HepG2 (cell line): ENCODE data around the gene MINDY1. TPM values are rescaled to one million over a fixed set of nuclear protein-coding genes. Genes with fewer than 3 reads are reported as not detected.

Source experiments
- ATAC-seq: fragments of 200-7000 bp; cut with Tn5 transposase; 3 replicates; pipeline ENCODE4 v1.9.1; 2020; ENCODE audit warnings: mild to moderate bottlenecking, moderate library complexity
- BruUV-seq: library from RNA; stranded (reverse); fragments of 400-500 nt; replicated peaks from 2 replicates; lab custom pipeline; 2021; lab: Mats Ljungman, UMichigan
- CTCF ChIA-PET: fragments of 300-600 bp; formaldehyde crosslinking; extraction: SDS; loops from one replicate; lab custom pipeline; 2021; ENCODE audit warnings: low total read pairs, inconsistent platforms, low intra/inter-chr PET ratio; lab: Yijun Ruan, JAX
- POLR2A ChIA-PET: fragments of 350-600 bp; sonication (Branson Sonifier 250); formaldehyde crosslinking; loops from one replicate; lab custom pipeline; 2020; ENCODE audit warnings: antibody characterized with exemption, inconsistent platforms; lab: Yijun Ruan, JAX
- DNase-seq: peaks from one replicate; pipeline ENCODE4 v3.0.0-alpha.2; 2015; ENCODE audit warnings: low spot score
- FAIRE-seq: peaks from 3 replicates; lab custom pipeline; 2011; peaks lifted over from hg19 to GRCh38; lab: Jason Lieb, UNC
- H2AFZ ChIP-seq: one replicate; pipeline ENCODE4 v1.6.1; 2011; ENCODE audit warnings: low read length, inconsistent platforms
- H3K27ac ChIP-seq: fragments of 300-600 bp; 3 replicates; pipeline ENCODE4 v1.8.0; 2011; ENCODE audit warnings: mixed run types, mild to moderate bottlenecking, mixed read lengths, low read length, inconsistent platforms; ENCODE audit not compliant: insufficient read depth; ENCODE audit errors: extremely low read length
- H3K27me3 ChIP-seq, 2 experiments: fragments of 200-600 bp in 1 of 2; 2 replicates in 1 of 2; 3 replicates in 1 of 2; pipeline versions ENCODE4 v1.6.0 to v1.8.0; 2011; ENCODE audit warnings: low read length in 2 of 2, mild to moderate bottlenecking in 2 of 2, moderate library complexity in 2 of 2, inconsistent platforms in 1 of 2; ENCODE audit not compliant: insufficient read depth in 2 of 2, control insufficient read depth in 1 of 2
- H3K36me3 ChIP-seq, 2 experiments: fragments of 200-600 bp in 1 of 2; replicated peaks in 1 of 2; 2 replicates in 1 of 2; 3 replicates in 1 of 2; pipeline versions ENCODE4 v1.5.1 to v1.8.0; 2011; ENCODE audit warnings: low read length in 2 of 2, inconsistent platforms in 1 of 2; ENCODE audit not compliant: insufficient read depth in 2 of 2, control insufficient read depth in 1 of 2
- H3K4me1 ChIP-seq: 2 replicates; pipeline ENCODE4 v1.5.1; 2012; ENCODE audit warnings: low read length, inconsistent platforms; ENCODE audit not compliant: insufficient read depth
- H3K4me2 ChIP-seq: 2 replicates; pipeline ENCODE4 v1.6.0; 2011; ENCODE audit warnings: low read depth, low read length, inconsistent platforms
- H3K4me3 ChIP-seq, 3 experiments: fragments of 200-600 bp in 1 of 3; sonication (generic), shearing (Covaris generic) in 1 of 3; replicated peaks in 1 of 3; 2 replicates each; pipeline ENCODE4 v1.5.1; 2011 to 2016; ENCODE audit warnings: low read length in 3 of 3, inconsistent platforms in 2 of 3, low read depth in 2 of 3, mild to moderate bottlenecking in 2 of 3, control low read depth in 1 of 3, mixed read lengths in 1 of 3; ENCODE audit not compliant: insufficient read depth in 1 of 3
- H3K79me2 ChIP-seq: one replicate; pipeline ENCODE4 v1.6.1; 2011; ENCODE audit warnings: low read length, inconsistent platforms; ENCODE audit not compliant: insufficient read depth
- H3K9ac ChIP-seq: 2 replicates; pipeline ENCODE4 v1.6.0; 2011; ENCODE audit warnings: mild to moderate bottlenecking, low read depth, low read length, inconsistent platforms; ENCODE audit not compliant: insufficient read depth
- H3K9me3 ChIP-seq: 2 replicates; pipeline ENCODE4 v1.5.1; 2012; ENCODE audit warnings: mild to moderate bottlenecking, low read length
- H4K20me1 ChIP-seq: 2 replicates; pipeline ENCODE4 v1.6.0; 2011; ENCODE audit warnings: inconsistent platforms, mild to moderate bottlenecking, low read length, moderate library complexity; ENCODE audit not compliant: insufficient read depth
- CEBPB ChIP-seq: IDR thresholded peaks from 2 replicates; pipeline ENCODE4 v1.6.1; 2011; ENCODE audit warnings: low read depth, low read length, improper control_type of control experiment, borderline replicate concordance
- CEBPG ChIP-seq: IDR thresholded peaks from 2 replicates; pipeline ENCODE4 v1.6.1; 2016
- SAFB2 ChIP-seq: sonication (generic); formaldehyde crosslinking; IDR thresholded peaks from 2 replicates; pipeline ENCODE4 v1.5.1; 2020; ENCODE audit warnings: missing genetic modification reagents, low read depth, mild to moderate bottlenecking, borderline replicate concordance
- TERF1 ChIP-seq: sonication (generic); formaldehyde crosslinking; IDR thresholded peaks from 2 replicates; pipeline ENCODE4 v1.8.0; 2022; ENCODE audit warnings: mild to moderate bottlenecking, missing genetic modification reagents, moderate library complexity
- ZNF343 ChIP-seq: sonication (generic); formaldehyde crosslinking; IDR thresholded peaks from 2 replicates; pipeline ENCODE4 v1.4.0; 2020; ENCODE audit warnings: mild to moderate bottlenecking, missing genetic modification reagents
- WGBS: methylation state at CpG from one replicate; pipeline ENCODE4 v1.1.6; 2017; ENCODE audit warnings: low lambda C conversion rate; 5-methylcytosine and 5-hydroxymethylcytosine counted together
- in situ Hi-C: cut with HindIII; loops from 2 replicates; pipeline ENCODE4 v1.10.0; 2017; ENCODE audit warnings: low pct_unique_long_range_greater_than_20kb; ENCODE audit not compliant: extremely low pct_ligation_motif_present
- intact Hi-C: fragments of 100-400 bp; cut with micrococcal nuclease; formaldehyde crosslinking; loops from one replicate; pipeline ENCODE4 v1.10.0; 2022; ENCODE audit not compliant: unreplicated experiment
- polyA plus RNA-seq, 8 experiments: library from polyadenylated mRNA; depleted of rRNA in 3 of 8; stranded (reverse) in 7 of 8; unstranded in 1 of 8; fragments of >200 nt; fragmentation: Illumina TruSeq in 4 of 8; extraction: Trizol in 4 of 8; gene quantifications; 2 replicates each; pipeline versions ENCODE4 v1.2.1 to v1.2.3, GENCODE V29; 2011 to 2016; ENCODE audit warnings: low read depth in 4 of 8, missing spikeins in 1 of 8, mixed read lengths in 1 of 8; ENCODE audit not compliant: insufficient read depth in 1 of 8
- total RNA-seq, 5 experiments: library from RNA; depleted of rRNA; stranded (reverse); fragments of >200 nt; fragmentation: Illumina TruSeq; extraction: Trizol; gene quantifications; 2 replicates each; pipeline ENCODE4 v1.2.3, GENCODE V29; 2016; ENCODE audit warnings: low read depth in 1 of 5
- TF ChIP-seq, protein P1 (sequence below), 2 experiments: fragments of 450-650 bp in 1 of 2; sonication (generic) in 1 of 2; formaldehyde crosslinking; IDR thresholded peaks; 2 replicates each; pipeline versions ENCODE4 v1.5.0 to v1.8.0; 2020 to 2022; ENCODE audit warnings: mild to moderate bottlenecking in 1 of 2, missing genetic modification reagents in 1 of 2

Gene MINDY1
- total and polyA plus RNA-seq, 2 of the 13 experiments (the other 11 are each of a cell fraction or from before 2014, with no cell fraction given), result 11.1 to 15.0 TPM

GRCh38 chr1:151054971-151055547 is 48.4 kb upstream of the MINDY1 start:
- no peak for FAIRE-seq
- CTCF ChIA-PET, result no interaction called here
- H3K27ac ChIP-seq, result no peak overlapping the region
- H3K4me1 ChIP-seq, result peaks cover 58% of the 10 kb centered on the region
- 95% methylated on average over 4 of the region's 4 CpGs for WGBS
- H2AFZ ChIP-seq, result no peak overlapping the region
- H3K79me2 ChIP-seq, result peaks cover 19% of the 10 kb centered on the region
- no peak for TF ChIP-seq ZNF343 (CRISPR knock-in tag)
- no peak for TF ChIP-seq SAFB2
- TF ChIP-seq, protein P1, sequence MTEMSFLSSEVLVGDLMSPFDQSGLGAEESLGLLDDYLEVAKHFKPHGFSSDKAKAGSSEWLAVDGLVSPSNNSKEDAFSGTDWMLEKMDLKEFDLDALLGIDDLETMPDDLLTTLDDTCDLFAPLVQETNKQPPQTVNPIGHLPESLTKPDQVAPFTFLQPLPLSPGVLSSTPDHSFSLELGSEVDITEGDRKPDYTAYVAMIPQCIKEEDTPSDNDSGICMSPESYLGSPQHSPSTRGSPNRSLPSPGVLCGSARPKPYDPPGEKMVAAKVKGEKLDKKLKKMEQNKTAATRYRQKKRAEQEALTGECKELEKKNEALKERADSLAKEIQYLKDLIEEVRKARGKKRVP (CRISPR knock-in tag; IDR thresholded peaks at IDR 0.05), result 0 out of 4 replicates have a peak, but pooled peaks of 1 of the 2 experiments have one; percentile 30
- TF ChIP-seq CEBPB, result peak; percentile 42
- peak; percentile 17; the same call in 1 of the 2 replicates for TF ChIP-seq CEBPG (CRISPR knock-in tag)
- TF ChIP-seq TERF1, result no peak
- H3K9ac ChIP-seq, result no peak overlapping the region
- no TSS peak for BruUV-seq
- peaks cover 13 to 34% of the 10 kb centered on the region in 2 experiments for H3K36me3 ChIP-seq
- no peaks in the 10 kb centered on the region for H4K20me1 ChIP-seq
- H3K27me3 ChIP-seq, result no peaks in the 10 kb centered on the region
- no peak overlapping the region for H3K4me2 ChIP-seq
- intact Hi-C loops, result no loop called here
- POLR2A ChIA-PET, result interaction anchor here (0.6 to 1.2 kb wide), 2 partner anchors 9 to 48 kb away, joined by 3 read pairs; partner anchors contain the start of gene MINDY1
- DNase-seq, result no peak
- no peak overlapping the region for H3K4me3 ChIP-seq
- no peaks in the 10 kb centered on the region for H3K9me3 ChIP-seq
- ATAC-seq, result no peak
- in situ Hi-C loops, result no loop called here
